ENCODE data around the gene ENPP1. TPM values are rescaled to one million over a fixed set of nuclear protein-coding genes. Genes with fewer than 3 reads are reported as not detected.

The ENPP1 gene
- total RNA-seq, 3 donors from 2014 or later, result 12.7 to 23.4 (median 21.2) TPM

- Histone ChIP-seq H3K4me3 (no peak overlapping the region), H3K36me3 (ENCODE audit: low read depth) (no peaks in the 10 kb centered on the region), H3K9me3 (no peaks in the 10 kb centered on the region), H3K4me1 (ENCODE audit: low read depth) (no peaks in the 10 kb centered on the region)
- TF ChIP-seq, protein P1, sequence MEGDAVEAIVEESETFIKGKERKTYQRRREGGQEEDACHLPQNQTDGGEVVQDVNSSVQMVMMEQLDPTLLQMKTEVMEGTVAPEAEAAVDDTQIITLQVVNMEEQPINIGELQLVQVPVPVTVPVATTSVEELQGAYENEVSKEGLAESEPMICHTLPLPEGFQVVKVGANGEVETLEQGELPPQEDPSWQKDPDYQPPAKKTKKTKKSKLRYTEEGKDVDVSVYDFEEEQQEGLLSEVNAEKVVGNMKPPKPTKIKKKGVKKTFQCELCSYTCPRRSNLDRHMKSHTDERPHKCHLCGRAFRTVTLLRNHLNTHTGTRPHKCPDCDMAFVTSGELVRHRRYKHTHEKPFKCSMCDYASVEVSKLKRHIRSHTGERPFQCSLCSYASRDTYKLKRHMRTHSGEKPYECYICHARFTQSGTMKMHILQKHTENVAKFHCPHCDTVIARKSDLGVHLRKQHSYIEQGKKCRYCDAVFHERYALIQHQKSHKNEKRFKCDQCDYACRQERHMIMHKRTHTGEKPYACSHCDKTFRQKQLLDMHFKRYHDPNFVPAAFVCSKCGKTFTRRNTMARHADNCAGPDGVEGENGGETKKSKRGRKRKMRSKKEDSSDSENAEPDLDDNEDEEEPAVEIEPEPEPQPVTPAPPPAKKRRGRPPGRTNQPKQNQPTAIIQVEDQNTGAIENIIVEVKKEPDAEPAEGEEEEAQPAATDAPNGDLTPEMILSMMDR (IDR thresholded peaks at IDR 0.05), result no peak
- ATAC-seq (no peak), DNase-seq (no peak)
- intact Hi-C loops (cut with DNase I, micrococcal nuclease), result no loop called here
These were observed 44.1 kb upstream of the ENPP1 start for GRCh38 chr6:131763749-131764148.

DNA sequence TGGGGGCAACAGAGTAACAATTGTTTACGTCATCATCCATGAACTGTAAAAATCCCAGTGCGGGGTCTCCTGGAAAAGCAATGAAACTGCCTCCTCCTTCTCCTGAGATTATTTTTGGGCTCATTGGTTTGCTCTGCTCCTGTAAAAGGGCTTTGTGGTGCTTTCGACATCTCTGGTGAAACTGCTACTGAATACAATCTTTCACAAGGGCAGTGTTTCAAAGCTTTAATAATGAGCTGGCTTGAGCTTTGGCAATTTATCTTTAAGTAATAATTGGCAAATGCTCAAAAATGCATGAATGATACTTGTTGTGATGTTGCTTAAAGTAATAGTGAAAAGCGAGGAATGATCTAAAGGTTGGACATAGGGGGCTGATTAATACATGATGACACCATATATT, 43.5 kb upstream of the ENPP1 start:
- Histone ChIP-seq H3K36me3 (ENCODE audit: low read depth) (no peaks in the 10 kb centered on the region), H3K9me3 (no peaks in the 10 kb centered on the region), H3K4me1 (ENCODE audit: low read depth) (no peaks in the 10 kb centered on the region), H3K4me3 (no peak overlapping the region)
- DNase-seq (no peak), ATAC-seq (no peak)
- TF ChIP-seq, protein P1 (IDR thresholded peaks at IDR 0.05), result no peak
- intact Hi-C loops (cut with DNase I, micrococcal nuclease), result no loop called here

- ATAC-seq (no peak), DNase-seq (no peak)
- no peaks in the 10 kb centered on the region for H3K4me1 ChIP-seq (ENCODE audit: low read depth)
- TF ChIP-seq, protein P1 (IDR thresholded peaks at IDR 0.05), result no peak
- no peaks in the 10 kb centered on the region for H3K9me3 ChIP-seq
- intact Hi-C loops (cut with DNase I, micrococcal nuclease), result no loop called here
- no peaks in the 10 kb centered on the region for H3K36me3 ChIP-seq (ENCODE audit: low read depth)
- no peak overlapping the region for H3K4me3 ChIP-seq
These were observed 42.6 kb upstream of the ENPP1 start for GRCh38 chr6:131765081-131765803.

GRCh38 chr6:131765804-131766135, 42.0 kb upstream of the ENPP1 start:
- intact Hi-C loops (cut with DNase I, micrococcal nuclease), result no loop called here
- DNase-seq (no peak), ATAC-seq (no peak)
- Histone ChIP-seq H3K4me1 (ENCODE audit: low read depth) (no peaks in the 10 kb centered on the region), H3K36me3 (ENCODE audit: low read depth) (no peaks in the 10 kb centered on the region), H3K9me3 (no peaks in the 10 kb centered on the region), H3K4me3 (no peak overlapping the region)
- TF ChIP-seq, protein P1 (IDR thresholded peaks at IDR 0.05), result no peak

DNA sequence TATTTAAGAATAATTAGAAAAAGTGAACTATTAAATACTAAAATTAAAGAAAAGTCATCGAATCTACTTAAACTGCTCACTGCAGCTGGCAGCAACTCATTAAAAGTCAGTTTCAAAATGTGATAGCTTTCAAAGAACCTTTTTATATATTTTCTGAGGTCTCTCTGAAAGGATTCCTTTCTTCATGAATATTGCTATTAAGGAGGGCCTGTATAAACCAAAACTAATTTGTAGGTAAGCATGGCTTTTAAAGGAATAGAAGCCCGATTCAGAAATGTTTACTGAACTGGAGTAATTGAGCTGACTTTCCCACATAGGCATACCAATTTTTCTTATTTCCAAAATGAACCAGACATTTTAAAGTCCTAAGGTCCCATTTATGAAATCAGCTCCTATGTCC, 41.2 kb upstream of the ENPP1 start:
- H3K4me1 ChIP-seq (ENCODE audit: low read depth), result no peaks in the 10 kb centered on the region
- TF ChIP-seq, protein P1 (IDR thresholded peaks at IDR 0.05), result no peak
- intact Hi-C loops (cut with DNase I, micrococcal nuclease), result no loop called here
- ATAC-seq, result no peak
- no peak overlapping the region for H3K4me3 ChIP-seq
- DNase-seq, result no peak
- H3K36me3 ChIP-seq (ENCODE audit: low read depth), result no peaks in the 10 kb centered on the region
- no peaks in the 10 kb centered on the region for H3K9me3 ChIP-seq

GRCh38 chr6:131768964-131769363, 38.9 kb upstream of the ENPP1 start:
- Histone ChIP-seq H3K36me3 (ENCODE audit: low read depth) (no peaks in the 10 kb centered on the region), H3K9me3 (no peaks in the 10 kb centered on the region), H3K4me3 (no peak overlapping the region), H3K4me1 (ENCODE audit: low read depth) (no peaks in the 10 kb centered on the region)
- intact Hi-C loops (cut with DNase I, micrococcal nuclease), result no loop called here
- ATAC-seq, result no peak
- no peak for DNase-seq
- TF ChIP-seq, protein P1 (IDR thresholded peaks at IDR 0.05), result no peak
